Fibroblast of skin of left quadriceps (primary cell): ENCODE results near the gene AR.
"Not testable (repeated sequence)": the region's sequence is repeated elsewhere in the genome, so short reads cannot be mapped to it uniquely, and the experiment has no call there.

Source experiments
- DNase-seq, 2 experiments: peaks; one replicate each; pipeline ENCODE4 v3.0.0-alpha.2; 2013; ENCODE audit warnings: low read depth in 2 of 2

AR gene

DNA sequence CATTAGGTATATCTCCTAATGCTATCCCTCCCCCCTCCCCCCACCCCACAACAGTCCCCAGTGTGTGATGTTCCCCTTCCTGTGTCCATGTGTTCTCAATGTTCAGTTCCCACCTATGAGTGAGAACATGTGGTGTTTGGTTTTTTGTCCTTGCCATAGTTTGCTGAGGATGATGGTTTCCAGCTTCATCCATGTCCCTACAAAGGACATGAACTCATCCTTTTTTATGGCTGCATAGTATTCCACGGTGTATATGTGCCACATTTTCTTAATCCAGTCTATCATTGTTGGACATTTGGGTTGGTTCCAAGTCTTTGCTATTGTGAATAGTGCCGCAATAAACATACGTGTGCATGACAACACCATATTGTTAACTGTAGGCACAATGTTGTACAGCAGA, 93.5 kb downstream of the AR start:
- DNase-seq = not testable (repeated sequence)

DNA sequence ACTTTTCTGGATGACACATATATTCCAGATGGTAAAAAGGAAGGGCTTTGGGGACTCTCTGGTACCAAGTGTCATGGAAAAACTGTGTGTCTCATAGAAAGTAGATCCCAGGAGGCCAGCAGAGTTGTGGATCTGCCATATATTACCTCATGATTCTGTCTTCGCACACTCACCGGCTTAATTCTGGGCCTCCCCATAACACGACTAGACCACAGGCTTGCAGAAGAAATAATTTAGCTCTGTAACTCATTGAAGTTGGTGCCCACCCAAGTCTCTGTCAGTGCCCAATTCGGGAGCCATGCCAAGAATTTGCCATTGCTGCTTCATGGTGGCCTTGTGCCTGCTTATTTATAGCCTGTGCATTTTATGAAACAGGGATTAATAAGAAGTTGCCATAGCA, 104.5 kb downstream of the AR start:
- no peak for DNase-seq

DNA sequence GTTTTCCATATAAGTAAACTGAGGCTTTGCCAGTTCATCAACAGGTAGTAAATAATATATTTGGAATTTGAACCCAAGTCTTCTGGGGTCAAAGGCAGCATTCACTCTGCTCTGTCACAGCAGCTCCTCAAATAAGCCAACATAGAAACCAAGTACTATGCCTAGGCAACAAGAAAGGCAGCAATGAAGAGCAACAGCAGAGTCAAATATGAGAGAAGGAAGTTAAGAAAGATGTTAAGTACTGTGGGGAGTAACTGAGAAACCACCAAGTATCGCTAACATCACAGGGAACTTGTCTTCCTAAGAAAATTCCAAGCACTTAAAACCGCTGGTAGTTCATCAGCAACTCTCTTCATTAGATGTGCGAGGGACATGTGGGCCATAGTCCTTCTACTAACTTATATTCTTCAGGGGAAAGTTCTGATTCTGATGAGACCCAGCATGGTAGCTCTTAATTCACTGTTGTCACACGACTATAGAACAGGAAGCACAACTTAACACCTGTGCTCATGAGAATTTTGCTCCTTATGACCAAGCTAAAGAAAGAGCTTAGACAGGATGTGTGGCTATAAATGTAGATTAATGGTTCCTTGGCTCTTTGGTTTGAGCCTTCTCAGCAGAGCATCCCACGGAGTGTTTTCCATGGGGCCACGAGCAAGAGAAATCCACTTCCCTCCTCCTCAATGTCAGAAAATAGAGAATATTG, 107.8 kb downstream of the AR start:
- no peak for DNase-seq

DNA sequence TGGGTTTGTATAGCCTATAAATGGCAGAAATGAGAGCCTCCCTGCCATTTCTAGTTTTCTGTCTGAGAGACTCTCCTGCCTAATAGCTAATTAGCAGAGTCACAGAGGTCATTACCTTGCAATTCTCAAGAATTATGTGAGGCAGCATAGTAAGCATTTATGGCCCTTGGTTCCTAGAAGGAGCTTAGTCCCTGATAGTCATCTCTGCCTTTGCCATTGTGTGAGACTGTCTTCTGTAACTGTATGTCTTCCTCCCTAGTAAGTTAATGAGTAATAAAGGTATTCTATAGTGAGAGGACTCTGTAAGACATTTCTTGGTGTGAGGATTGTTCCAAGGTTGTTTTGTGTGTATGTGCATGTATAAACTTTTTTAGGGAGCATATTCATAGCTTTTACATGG, 108.7 kb downstream of the AR start:
- no peak for DNase-seq

DNA sequence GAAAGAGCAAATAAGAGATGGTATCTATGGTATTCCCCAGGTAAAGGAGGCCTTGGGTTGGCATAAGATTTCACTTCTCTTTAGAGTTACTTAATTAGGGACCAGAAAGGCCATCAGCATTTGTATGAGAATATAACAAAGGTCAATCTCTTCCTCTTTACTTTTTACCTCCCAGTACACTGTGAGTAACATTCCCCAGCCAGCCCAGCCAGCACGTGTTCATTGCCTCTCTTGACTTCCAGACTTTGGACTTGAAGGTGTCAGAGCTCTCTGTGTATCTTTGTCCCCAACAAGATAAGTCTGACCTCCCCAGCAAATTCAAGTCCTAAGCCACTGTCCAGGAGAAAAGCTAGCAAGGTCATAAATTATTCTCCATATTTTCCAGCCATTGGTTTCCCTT, 110.5 kb downstream of the AR start:
- DNase-seq = no peak

DNA sequence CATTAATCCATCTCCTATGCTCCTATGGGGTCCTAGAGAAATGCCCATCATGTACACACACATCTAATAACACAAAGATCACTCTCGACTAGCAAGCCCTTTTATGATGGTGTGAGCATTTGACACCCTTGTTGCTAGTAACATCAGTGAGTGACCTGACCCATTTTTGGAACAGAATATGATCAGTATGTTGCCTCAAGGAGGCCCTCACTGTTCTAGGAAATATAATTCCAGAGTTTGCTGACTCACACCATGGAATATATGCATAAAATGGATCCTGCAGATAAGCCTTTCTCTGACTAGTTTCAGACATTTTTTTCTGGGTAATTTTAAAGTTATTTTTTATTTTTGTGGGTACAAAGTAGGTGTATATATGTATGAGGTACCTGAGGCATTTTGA, 121.8 kb downstream of the AR start:
- DNase-seq = no peak

DNA sequence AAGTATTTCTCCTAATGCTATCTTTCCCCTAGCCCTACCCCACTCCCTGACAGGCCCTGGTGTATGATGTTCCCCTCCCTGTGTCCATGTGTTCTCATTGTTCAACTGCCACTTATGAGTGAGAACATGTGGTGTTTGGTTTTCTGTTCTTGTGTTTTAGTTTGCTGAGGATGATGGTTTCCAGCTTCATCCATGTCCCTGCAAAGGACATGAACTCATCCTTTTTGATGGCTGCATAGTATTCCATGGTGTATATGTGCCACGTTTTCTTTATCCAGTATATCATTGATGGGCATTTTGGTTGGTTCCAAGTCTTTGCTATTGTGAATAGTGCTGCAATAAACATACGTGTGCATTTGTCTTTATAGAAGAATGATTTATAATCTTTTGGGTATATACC, 126.9 kb downstream of the AR start:
- not testable (repeated sequence) for DNase-seq

DNA sequence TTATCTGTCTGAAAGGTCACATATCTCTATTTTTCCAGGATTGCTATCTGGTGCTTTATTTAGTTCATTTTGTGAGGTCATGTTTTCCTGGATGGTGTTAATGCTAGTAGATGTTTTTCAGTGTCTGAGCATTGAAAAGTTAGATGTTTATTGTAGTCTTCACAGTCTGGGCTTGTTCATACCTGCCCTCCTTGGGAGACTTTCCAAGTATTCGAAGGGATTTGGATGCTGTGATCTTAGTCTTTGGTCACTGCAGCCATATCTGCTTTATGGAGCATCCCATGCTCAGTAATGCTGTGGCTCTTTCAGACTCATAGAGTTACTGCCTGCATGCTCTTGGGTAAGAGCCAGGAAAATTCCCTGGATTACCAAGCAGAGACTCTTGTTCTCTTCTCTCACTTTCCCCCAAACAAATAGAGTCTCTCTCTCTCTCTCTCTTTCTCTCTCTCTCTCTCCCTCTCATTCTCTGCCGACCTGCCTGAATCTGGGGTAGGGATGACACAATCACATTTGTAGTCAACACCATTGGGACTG, 130.0 kb downstream of the AR start:
- DNase-seq = no peak

DNA sequence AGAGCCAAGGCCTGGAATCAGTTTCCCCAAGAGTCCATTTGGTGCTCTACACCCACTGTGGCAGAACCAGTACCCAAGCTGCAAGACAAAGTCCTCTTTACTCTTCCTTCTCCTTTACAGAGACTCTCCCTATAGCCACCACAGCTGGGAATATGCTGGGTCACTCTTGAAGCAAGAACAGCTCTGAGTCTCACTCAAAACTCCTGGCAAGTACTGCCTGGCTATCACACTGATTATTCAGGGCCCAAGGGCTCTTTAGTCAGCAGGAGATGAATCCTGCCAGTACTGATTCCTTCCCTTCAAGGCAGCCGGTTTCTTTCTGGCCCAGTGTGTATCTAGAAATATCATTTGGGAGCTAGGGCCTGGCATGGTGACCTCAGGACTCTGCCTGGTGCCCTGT, 130.9 kb downstream of the AR start:
- DNase-seq = no peak

DNA sequence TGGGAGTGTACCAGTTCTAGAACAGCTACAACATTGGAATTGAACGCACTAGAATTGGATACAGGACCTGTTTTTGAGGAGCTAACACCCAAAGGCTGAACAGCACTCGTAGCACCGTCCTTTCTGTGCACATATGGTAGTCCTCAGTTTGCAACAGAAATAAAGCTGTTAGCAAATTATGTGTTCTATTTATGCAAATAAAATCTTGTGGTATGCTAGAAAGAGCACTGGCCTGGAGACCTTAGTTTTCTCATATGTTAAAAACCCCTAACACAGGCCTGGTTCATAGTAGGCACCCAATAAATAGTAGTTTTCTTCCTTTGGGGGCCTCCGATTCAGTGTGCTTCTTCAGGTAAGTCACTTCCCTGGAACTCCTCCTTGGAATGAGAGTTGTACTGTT, 140.3 kb downstream of the AR start:
- no peak for DNase-seq

DNA sequence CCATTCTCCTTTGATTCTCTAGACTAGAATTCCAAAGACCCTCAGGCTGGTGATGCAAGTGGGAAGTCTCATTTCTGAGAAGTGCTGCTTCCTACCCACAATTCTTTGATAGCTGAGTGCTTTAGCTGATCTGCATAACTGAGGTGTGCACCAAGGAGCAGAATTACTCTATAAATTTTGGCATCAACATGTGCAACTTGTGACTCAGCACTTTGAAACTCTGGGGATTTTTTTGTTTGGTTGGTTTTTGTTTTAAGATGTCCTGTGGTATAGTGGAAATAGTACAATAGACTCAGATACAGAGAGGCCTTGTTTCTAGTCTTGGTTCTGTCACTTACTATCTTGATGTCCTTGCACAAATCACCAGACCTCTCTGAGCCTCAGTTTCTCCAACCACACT, 148.4 kb downstream of the AR start:
- peak; percentile 39 to 40 for DNase-seq

DNA sequence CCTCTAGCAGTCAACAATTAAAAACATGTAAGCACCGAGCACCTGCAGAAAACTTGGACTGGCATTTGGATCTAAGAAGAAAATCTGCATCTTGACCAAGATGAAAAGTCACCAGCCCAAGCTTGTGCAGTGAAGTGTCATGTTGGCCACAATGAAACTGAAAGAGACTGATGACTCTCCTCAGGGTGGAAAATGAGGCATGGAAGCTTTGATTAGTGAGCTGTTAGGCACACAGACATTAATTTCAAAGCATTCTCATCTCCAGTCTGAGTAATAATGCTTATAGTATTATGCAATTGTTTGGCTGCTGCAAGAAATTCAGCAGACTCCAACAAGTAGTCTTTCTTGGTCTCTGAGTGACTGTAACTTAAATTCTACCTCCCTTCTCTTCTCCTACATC, 150.1 kb downstream of the AR start:
- no peak for DNase-seq

DNA sequence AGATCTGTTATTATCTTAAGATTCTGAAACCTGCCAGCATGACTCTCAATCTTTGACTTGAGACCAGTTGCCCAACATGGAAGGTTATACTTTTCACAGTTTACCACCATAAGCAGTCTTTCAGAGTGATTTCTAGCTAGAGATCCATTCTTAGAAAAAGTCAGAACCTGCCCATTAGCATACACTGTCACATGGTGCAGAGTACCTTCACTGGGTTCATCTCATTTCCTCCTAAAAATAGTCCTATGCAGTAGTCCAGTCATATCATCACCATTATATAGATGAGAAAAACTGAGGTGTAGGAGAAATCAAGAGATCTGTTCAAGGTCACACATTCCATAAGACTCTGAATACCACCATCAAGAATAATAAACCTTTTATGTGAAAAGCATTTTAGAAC, 153.6 kb downstream of the AR start:
- no peak for DNase-seq

DNA sequence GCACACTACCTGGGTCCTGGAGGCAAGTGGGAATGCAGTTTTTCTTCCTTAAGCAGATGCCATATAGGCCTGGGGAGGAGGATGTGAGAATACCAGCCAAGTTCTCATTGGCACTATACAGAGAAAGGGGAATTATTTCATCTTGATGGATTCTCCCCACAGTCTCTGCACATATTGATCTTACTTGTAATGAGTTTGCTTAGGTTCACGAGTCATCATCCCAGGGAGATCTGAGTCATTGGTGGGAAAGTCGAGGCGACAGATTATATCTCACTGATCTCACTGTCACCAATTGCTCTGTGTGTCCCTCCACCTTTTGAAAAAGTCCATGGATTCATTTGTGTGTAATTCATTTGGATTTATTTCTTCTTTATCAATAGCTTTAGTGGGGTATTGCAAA, 156.8 kb downstream of the AR start:
- DNase-seq = no peak

DNA sequence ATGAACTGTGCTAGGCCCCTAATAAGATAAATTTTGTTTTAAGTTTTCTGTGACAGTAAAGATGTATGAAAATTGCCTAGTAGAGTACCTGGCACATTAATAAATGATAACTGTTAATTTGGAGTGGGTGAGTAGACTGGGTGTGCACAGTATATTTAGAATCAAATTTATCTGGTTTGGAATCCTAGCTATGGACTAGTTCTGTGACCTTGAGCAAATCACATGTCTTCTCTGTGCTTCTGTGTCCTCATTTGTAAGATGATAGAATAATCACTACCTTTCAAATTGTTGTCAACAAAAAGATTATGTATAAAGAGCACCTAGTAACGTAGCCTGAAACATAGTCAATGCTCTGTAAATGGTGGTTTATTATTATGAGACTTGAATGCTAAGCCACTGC, 170.2 kb downstream of the AR start:
- DNase-seq = no peak

DNA sequence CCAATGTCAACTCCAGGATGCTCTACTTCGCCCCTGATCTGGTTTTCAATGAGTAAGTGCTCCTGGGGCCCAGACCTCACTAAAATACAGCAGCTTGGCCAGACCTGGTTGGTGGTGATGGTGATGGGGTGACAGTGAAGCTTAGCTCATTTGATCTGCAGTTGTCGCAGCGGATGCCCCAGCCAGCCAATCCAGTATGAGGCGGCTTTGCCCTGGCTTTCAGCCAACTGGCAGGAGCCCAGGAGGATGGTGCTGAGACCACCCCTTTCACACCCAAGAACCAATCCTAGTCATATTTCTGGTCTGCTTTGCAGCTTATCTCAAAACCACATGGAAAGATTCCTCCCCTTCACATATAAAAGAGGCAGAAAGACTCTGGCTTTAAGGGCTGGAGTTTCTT, 173.8 kb downstream of the AR start:
- no peak for DNase-seq

DNA sequence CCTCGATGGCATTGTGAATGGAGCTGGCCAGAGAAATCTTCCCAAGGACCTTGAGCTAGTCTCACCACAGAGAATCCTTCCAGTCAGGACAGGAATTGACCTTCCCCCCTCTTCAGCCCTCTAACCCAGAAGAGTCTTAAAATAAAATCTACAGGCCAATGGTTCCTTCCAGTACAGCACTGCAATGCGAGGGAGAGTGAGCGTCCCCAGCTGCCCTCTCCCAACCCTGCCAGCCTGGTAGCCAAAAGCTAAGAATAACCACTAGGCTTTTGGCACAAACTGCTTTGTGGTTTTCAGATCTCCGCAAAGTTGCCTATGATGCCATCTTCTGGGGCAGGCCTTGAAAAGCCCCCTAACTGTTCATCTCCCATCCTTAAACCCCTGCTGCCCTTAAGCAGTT, 175.1 kb downstream of the AR start:
- DNase-seq = no peak

DNA sequence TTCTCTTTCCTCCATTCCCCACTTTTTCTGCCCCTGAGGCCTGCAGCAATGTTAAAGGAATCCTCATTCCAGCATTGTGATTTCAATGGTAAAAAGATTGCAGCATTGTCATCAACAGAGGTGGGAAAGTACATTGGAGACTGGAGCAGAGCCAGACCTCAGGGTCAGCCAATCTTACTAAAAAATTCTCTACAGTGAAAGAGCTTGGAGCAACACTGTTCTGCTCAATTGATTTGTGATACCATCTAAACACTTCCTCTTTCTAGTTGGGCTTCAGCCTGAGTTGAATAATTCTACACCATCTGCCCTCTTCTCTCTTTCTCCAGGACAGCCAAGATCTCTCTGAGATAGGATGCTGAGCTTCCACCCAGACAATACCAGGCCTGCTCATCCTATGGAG, 176.5 kb downstream of the AR start:
- DNase-seq = no peak

DNA sequence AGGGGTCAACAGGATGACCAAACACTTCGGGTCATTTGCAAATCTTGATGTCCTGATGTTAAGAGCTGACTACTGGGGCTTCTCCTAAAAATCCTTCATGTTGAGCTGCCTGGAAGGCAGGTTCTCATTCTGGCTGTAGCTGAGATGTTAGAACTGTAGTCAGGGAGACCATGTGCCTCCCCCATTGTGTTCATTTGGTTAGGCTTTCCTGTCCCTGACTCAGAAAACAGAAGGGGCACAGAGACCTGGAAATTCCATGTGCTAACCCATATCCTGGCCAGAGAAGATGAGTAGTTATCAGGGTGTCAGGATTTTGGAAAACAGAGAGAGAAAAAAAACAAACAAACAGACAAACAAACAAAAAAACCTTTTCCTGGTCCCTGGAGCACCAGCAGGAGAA, 177.5 kb downstream of the AR start:
- DNase-seq = no peak

DNA sequence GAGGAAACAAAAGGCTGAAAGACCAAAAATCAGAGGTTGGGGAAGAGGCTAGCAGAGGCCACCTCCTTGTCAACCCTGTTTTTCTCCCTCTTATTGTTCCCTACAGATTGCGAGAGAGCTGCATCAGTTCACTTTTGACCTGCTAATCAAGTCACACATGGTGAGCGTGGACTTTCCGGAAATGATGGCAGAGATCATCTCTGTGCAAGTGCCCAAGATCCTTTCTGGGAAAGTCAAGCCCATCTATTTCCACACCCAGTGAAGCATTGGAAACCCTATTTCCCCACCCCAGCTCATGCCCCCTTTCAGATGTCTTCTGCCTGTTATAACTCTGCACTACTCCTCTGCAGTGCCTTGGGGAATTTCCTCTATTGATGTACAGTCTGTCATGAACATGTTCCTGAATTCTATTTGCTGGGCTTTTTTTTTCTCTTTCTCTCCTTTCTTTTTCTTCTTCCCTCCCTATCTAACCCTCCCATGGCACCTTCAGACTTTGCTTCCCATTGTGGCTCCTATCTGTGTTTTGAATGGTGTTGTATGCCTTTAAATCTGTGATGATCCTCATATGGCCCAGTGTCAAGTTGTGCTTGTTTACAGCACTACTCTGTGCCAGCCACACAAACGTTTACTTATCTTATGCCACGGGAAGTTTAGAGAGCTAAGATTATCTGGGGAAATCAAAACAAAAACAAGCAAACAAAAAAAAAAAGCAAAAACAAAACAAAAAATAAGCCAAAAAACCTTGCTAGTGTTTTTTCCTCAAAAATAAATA, 179.9 kb downstream of the AR start:
- DNase-seq = no peak

DNA sequence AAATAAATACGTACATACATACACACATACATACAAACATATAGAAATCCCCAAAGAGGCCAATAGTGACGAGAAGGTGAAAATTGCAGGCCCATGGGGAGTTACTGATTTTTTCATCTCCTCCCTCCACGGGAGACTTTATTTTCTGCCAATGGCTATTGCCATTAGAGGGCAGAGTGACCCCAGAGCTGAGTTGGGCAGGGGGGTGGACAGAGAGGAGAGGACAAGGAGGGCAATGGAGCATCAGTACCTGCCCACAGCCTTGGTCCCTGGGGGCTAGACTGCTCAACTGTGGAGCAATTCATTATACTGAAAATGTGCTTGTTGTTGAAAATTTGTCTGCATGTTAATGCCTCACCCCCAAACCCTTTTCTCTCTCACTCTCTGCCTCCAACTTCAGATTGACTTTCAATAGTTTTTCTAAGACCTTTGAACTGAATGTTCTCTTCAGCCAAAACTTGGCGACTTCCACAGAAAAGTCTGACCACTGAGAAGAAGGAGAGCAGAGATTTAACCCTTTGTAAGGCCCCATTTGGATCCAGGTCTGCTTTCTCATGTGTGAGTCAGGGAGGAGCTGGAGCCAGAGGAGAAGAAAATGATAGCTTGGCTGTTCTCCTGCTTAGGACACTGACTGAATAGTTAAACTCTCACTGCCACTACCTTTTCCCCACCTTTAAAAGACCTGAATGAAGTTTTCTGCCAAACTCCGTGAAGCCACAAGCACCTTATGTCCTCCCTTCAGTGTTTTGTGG, 180.7 kb downstream of the AR start:
- no peak for DNase-seq

DNA sequence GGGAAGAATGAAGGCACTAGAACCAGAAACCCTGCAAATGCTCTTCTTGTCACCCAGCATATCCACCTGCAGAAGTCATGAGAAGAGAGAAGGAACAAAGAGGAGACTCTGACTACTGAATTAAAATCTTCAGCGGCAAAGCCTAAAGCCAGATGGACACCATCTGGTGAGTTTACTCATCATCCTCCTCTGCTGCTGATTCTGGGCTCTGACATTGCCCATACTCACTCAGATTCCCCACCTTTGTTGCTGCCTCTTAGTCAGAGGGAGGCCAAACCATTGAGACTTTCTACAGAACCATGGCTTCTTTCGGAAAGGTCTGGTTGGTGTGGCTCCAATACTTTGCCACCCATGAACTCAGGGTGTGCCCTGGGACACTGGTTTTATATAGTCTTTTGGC, 181.7 kb downstream of the AR start:
- no peak for DNase-seq

DNA sequence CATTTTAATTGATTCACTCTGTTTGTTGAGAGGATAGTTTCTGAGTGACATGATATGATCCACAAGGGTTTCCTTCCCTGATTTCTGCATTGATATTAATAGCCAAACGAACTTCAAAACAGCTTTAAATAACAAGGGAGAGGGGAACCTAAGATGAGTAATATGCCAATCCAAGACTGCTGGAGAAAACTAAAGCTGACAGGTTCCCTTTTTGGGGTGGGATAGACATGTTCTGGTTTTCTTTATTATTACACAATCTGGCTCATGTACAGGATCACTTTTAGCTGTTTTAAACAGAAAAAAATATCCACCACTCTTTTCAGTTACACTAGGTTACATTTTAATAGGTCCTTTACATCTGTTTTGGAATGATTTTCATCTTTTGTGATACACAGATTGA, 182.2 kb downstream of the AR start:
- DNase-seq = no peak
